Uterus (tissue), 2 donors: Measurements from ENCODE around the gene GPR161.

ENCODE experiments used
- POLR2A ChIP-seq, 2 donors: fragments of 450-650 bp; IDR thresholded peaks; one replicate each; pipeline ENCODE4 v1.6.1; 2016; ENCODE audit warnings: antibody characterized with exemption in 2 of 2, mild to moderate bottlenecking in 1 of 2, moderate library complexity in 1 of 2
- TF ChIP-seq, protein P1 (sequence below), 4 experiments: fragments of 200-600 bp in 2 of 4; fragments of 450-650 bp in 2 of 4; sonication (generic) in 2 of 4; IDR thresholded peaks; one replicate each; pipeline ENCODE4 v1.5.1; 2016 to 2019; ENCODE audit warnings: antibody characterized with exemption in 4 of 4, mild to moderate bottlenecking in 2 of 4, moderate library complexity in 1 of 4

DNA sequence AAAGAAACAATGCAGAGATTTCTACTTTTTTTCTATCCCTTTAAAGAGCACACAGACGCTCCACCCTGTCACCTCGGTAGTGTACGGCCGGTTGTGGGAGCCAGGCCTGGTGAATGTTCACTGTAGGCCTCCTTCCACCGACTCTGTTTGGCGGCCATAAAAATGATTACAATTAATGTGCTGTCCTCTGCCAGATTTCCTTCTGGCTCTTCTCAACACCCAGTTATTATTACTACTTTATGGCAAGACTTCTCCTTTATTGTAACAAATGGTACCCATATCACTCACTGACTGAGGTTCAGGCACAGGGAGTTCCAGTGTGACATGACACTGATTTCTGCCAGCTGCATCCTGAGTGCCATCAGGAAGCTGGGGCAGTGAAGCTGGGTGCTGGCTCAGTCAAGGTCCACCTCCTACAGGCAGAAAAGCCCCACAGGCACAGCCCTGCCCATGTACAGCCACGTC lies 37.4 kb downstream of the GPR161 start:
- TF ChIP-seq, protein P1, sequence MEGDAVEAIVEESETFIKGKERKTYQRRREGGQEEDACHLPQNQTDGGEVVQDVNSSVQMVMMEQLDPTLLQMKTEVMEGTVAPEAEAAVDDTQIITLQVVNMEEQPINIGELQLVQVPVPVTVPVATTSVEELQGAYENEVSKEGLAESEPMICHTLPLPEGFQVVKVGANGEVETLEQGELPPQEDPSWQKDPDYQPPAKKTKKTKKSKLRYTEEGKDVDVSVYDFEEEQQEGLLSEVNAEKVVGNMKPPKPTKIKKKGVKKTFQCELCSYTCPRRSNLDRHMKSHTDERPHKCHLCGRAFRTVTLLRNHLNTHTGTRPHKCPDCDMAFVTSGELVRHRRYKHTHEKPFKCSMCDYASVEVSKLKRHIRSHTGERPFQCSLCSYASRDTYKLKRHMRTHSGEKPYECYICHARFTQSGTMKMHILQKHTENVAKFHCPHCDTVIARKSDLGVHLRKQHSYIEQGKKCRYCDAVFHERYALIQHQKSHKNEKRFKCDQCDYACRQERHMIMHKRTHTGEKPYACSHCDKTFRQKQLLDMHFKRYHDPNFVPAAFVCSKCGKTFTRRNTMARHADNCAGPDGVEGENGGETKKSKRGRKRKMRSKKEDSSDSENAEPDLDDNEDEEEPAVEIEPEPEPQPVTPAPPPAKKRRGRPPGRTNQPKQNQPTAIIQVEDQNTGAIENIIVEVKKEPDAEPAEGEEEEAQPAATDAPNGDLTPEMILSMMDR (IDR thresholded peaks at IDR 0.05), result no peak
- no peak for TF ChIP-seq POLR2A (IDR thresholded peaks at IDR 0.05)
